Left lung (tissue), 10 donors: ENCODE data around the gene HIF3A. TPM values are rescaled to one million over a fixed set of nuclear protein-coding genes. Genes with fewer than 3 reads are reported as not detected.
A peak's percentile ranks its signal among the peaks of the same experiment; 100 is the strongest.

Source experiments
- ATAC-seq: fragments of 200-7000 bp; cut with Tn5 transposase; one replicate; pipeline ENCODE4 v1.9.1; 2020; ENCODE audit warnings: moderate library complexity
- DNase-seq, 4 donors: peaks; one replicate each; pipeline ENCODE4 v3.0.0-alpha.2; 2013 to 2020
- H3K27ac ChIP-seq, 2 donors: fragments of 200-600 bp; sonication (generic) in 1 of 2; one replicate each; pipeline versions ENCODE4 v1.5.0 to v1.8.0; 2020 to 2021
- H3K27me3 ChIP-seq, 2 donors: fragments of 200-600 bp; sonication (generic) in 1 of 2; one replicate each; pipeline versions ENCODE4 v1.5.0 to v1.8.0; 2020 to 2021
- H3K36me3 ChIP-seq, 2 donors: fragments of 200-600 bp; sonication (generic) in 1 of 2; one replicate each; pipeline versions ENCODE4 v1.5.0 to v1.8.0; 2020 to 2021
- H3K4me1 ChIP-seq, 2 donors: fragments of 200-600 bp; one replicate each; pipeline ENCODE4 v1.8.0; 2021
- H3K4me3 ChIP-seq, 2 donors: fragments of 200-600 bp; sonication (generic) in 1 of 2; one replicate each; pipeline versions ENCODE4 v1.5.0 to v1.8.0; 2020 to 2021; ENCODE audit warnings: mild to moderate bottlenecking in 1 of 2
- H3K9me3 ChIP-seq, 2 donors: fragments of 200-600 bp; sonication (generic) in 1 of 2; one replicate each; pipeline versions ENCODE4 v1.5.0 to v1.8.0; 2020 to 2021
- CTCF ChIP-seq, 2 donors: fragments of 200-600 bp; sonication (generic) in 1 of 2; IDR thresholded peaks; one replicate each; pipeline versions ENCODE4 v1.5.0 to v1.8.0; 2021; ENCODE audit warnings: antibody characterized with exemption in 2 of 2
- intact Hi-C, 2 donors: fragments of 100-400 bp; cut with DNase I; formaldehyde crosslinking; loops; one replicate each; pipeline versions ENCODE4 v1.11.2 to v1.14.2; 2022
- polyA plus RNA-seq, 6 donors: library from polyadenylated mRNA; unstranded; fragments of 120-200 nt; gene quantifications; one replicate each; pipeline ENCODE4 v1.2.1, GENCODE V29; 2013; ENCODE audit not compliant: insufficient read length in 6 of 6
- total RNA-seq, 2 donors: library from RNA; stranded (reverse); fragmentation: NEBNext Ultra II Directional; extraction: Animal tissue kit (Norgen Biotek cat#: 25700); gene quantifications; one replicate each; pipeline ENCODE4 v1.2.1, GENCODE V29; 2021
- donor health status: DM: no; HTN: yes; CAD: no.
- donor health status: DM: no; HTN: no; CAD: no.

The HIF3A gene
- total and polyA plus RNA-seq, 8 donors = 15.9 to 218 (median 173) TPM

- DNase-seq = no peak
- Histone ChIP-seq H3K4me1 (peaks cover 40 to 54% of the 10 kb centered on the region in 2 donors), H3K27ac (peak overlapping the region in 1 of 2 donors; percentile 84), H3K9me3 (no peaks in the 10 kb centered on the region), H3K27me3 (no peaks in the 10 kb centered on the region), H3K4me3 (peak overlapping the region; percentile 75 to 99), H3K36me3 (peaks cover 0 to 4% of the 10 kb centered on the region in 2 donors)
- intact Hi-C loops = no loop called here
- TF ChIP-seq CTCF (IDR thresholded peaks at IDR 0.05) = no peak
- no peak for ATAC-seq
These were observed 50.7 kb downstream of the HIF3A start for GRCh38 chr19:46347572-46347883.

GRCh38 chr19:46347985-46348384 lies 51.1 kb downstream of the HIF3A start:
- Histone ChIP-seq H3K4me1 (peaks cover 40 to 54% of the 10 kb centered on the region in 2 donors), H3K9me3 (no peaks in the 10 kb centered on the region), H3K36me3 (peaks cover 0 to 4% of the 10 kb centered on the region in 2 donors), H3K4me3 (peak overlapping the region; percentile 75 to 99), H3K27me3 (no peaks in the 10 kb centered on the region), H3K27ac (no peak overlapping the region)
- intact Hi-C loops = no loop called here
- no peak for TF ChIP-seq CTCF (IDR thresholded peaks at IDR 0.05)
- ATAC-seq (no peak), DNase-seq (no peak)

- peaks cover 0 to 18% of the 10 kb centered on the region in 2 donors for H3K36me3 ChIP-seq
- H3K27me3 ChIP-seq = no peaks in the 10 kb centered on the region
- no peak overlapping the region for H3K4me3 ChIP-seq
- peaks cover 40 to 54% of the 10 kb centered on the region in 2 donors for H3K4me1 ChIP-seq
- H3K27ac ChIP-seq = peak overlapping the region; percentile 73 to 74
- DNase-seq (peak in 1 of 4 donors; percentile 43), ATAC-seq (peak; percentile 6)
- H3K9me3 ChIP-seq = no peaks in the 10 kb centered on the region
- intact Hi-C loops = no loop called here
- TF ChIP-seq CTCF (IDR thresholded peaks at IDR 0.05) = no peak
These were observed 52.6 kb downstream of the HIF3A start for GRCh38 chr19:46349311-46349993.

GRCh38 chr19:46350029-46350757 lies 53.4 kb downstream of the HIF3A start:
- DNase-seq = no peak
- Histone ChIP-seq H3K9me3 (no peaks in the 10 kb centered on the region), H3K4me1 (peaks cover 40 to 54% of the 10 kb centered on the region in 2 donors), H3K27me3 (no peaks in the 10 kb centered on the region), H3K4me3 (no peak overlapping the region), H3K36me3 (peaks cover 0 to 25% of the 10 kb centered on the region in 2 donors), H3K27ac (peak overlapping the region; percentile 73 to 74)
- no peak for TF ChIP-seq CTCF (IDR thresholded peaks at IDR 0.05)
- no peak for ATAC-seq
- intact Hi-C loops = no loop called here

- H3K4me1 ChIP-seq = peaks cover 40 to 54% of the 10 kb centered on the region in 2 donors
- intact Hi-C loops = no loop called here
- H3K4me3 ChIP-seq = no peak overlapping the region
These were observed 53.9 kb downstream of the HIF3A start for GRCh38 chr19:46350758-46351159.

More at GRCh38 chr19:46350758-46351159, 53.9 kb downstream of the HIF3A start:
- H3K27ac ChIP-seq = peak overlapping the region; percentile 73 to 74
- H3K9me3 ChIP-seq = no peaks in the 10 kb centered on the region
- no peaks in the 10 kb centered on the region for H3K27me3 ChIP-seq
- TF ChIP-seq CTCF (IDR thresholded peaks at IDR 0.05) = no peak
- ATAC-seq (no peak), DNase-seq (no peak)
- H3K36me3 ChIP-seq = peaks cover 0 to 31% of the 10 kb centered on the region in 2 donors
